Loucy (cell line): ENCODE results near the gene FRMD8.

Source experiments
- EZH2phosphoT487 ChIP-seq: fragments of 200-600 bp; IDR thresholded peaks from 2 replicates; pipeline ENCODE4 v1.6.1; 2018; ENCODE audit warnings: antibody characterized with exemption, mild to moderate bottlenecking, moderate library complexity, borderline replicate concordance
- TF ChIP-seq, protein P1 (sequence below): fragments of 200-600 bp; sonication (generic); conservative IDR thresholded peaks from 2 replicates; pipeline ENCODE4 v1.5.1; 2014; ENCODE audit warnings: mild to moderate bottlenecking, antibody characterized with exemption, low read length

DNA sequence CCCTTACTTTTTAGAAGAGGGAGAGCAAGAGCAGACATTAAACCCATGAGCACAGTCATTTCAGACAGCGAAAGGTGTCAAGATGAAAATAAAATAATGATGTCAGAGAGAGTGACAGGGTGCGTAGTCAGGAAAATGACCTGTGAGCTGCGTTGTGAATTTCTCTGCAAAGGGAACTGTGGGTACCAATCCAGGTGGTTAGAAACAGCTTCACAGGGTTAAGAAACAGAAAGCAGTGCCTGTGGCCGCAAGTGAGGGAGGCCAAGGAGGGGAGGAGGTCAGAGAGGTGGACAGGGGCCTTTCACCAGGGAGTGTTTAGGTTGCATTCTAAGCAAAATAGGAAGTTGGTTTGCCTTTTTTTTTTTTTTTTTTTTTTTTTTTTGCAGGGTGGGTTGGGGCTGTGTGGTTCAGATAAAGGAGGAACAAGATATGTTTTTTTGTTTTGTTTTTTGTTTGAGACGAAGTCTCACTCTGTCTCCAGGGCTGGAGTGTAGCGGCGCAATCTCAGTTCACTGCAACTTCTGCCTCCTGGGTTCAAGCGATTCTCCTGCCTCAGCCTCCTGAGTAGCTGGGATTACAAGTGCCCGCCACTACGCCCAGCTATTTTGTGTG, 24.0 kb upstream of the FRMD8 start:
- TF ChIP-seq, protein P1, sequence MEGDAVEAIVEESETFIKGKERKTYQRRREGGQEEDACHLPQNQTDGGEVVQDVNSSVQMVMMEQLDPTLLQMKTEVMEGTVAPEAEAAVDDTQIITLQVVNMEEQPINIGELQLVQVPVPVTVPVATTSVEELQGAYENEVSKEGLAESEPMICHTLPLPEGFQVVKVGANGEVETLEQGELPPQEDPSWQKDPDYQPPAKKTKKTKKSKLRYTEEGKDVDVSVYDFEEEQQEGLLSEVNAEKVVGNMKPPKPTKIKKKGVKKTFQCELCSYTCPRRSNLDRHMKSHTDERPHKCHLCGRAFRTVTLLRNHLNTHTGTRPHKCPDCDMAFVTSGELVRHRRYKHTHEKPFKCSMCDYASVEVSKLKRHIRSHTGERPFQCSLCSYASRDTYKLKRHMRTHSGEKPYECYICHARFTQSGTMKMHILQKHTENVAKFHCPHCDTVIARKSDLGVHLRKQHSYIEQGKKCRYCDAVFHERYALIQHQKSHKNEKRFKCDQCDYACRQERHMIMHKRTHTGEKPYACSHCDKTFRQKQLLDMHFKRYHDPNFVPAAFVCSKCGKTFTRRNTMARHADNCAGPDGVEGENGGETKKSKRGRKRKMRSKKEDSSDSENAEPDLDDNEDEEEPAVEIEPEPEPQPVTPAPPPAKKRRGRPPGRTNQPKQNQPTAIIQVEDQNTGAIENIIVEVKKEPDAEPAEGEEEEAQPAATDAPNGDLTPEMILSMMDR = no peak
- TF ChIP-seq EZH2phosphoT487 = no peak
